Activated CD8-positive, alpha-beta memory T cell treated with anti-CD3 and anti-CD28 coated beads for 4 hours (primary cell): ENCODE measurements around the gene DIAPH1.

Source experiments
- DNase-seq, 2 donors: peaks; one replicate each; pipeline ENCODE4 v3.0.0-alpha.2; 2020; ENCODE audit warnings: low read depth in 2 of 2

DIAPH1 gene

DNA sequence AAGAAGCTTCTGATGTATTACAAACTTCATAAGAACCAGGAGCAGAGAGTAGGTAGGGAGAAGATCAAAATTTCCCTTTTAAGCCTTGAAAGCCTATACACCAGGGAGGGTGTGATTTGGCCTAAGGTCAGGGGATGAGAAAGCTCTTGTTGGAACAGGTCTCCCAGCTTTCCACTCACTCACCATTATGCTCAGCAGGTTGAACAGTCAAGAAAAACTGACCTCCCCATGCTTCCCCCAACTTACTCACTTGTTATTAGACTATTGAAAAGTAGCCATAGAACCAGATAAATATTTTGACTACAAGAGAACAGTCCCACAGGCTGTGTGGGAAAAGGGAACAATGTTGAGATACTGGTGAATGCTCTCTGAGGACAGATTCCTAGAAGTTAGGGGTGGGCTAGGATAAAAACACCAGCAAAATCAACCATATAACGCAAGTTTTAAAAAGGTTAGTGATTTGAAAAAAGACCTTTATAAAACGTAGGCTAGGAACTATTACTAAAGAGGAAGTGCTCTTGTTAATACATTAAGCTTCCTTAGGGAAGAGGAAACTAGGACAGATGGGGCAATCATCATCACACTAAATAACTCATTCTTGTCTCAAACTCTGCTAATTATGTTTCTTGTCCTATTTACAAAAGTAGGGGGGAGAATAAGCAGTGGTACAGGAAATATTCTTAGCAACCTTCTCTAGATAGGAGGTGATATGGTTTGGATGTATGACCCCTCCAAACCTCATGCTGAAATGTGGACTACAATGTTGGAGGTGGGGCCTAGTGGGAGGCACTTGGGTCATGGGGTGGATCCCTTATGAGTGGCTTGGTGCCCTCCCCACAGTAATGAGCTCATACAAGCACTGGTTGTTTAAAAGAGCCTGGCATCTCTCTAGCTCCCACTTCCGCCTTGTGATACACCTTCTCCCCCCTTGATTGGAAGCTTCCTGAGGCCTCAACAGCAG, 98.9 kb downstream of the DIAPH1 start:
- no peak for DNase-seq

DNA sequence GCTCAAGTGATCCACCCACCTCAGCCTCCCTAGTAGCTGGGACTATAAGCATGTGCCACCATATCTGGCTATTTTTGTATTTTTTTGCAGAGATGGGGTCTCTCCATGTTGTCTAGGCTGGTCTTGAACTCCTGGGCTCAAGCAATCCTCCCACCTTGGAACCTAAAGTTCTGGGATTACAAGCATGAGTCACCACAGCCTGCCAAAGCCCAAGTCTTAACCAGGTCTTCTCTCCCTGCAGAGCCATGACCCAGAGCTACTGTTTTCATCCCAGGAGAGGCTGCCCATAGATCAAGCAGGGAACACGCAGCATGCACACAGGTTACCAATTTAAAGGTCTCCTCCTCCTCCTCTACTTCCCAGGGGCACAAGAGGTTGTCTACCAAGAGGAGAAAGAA, 100.2 kb downstream of the DIAPH1 start:
- no peak for DNase-seq

DNA sequence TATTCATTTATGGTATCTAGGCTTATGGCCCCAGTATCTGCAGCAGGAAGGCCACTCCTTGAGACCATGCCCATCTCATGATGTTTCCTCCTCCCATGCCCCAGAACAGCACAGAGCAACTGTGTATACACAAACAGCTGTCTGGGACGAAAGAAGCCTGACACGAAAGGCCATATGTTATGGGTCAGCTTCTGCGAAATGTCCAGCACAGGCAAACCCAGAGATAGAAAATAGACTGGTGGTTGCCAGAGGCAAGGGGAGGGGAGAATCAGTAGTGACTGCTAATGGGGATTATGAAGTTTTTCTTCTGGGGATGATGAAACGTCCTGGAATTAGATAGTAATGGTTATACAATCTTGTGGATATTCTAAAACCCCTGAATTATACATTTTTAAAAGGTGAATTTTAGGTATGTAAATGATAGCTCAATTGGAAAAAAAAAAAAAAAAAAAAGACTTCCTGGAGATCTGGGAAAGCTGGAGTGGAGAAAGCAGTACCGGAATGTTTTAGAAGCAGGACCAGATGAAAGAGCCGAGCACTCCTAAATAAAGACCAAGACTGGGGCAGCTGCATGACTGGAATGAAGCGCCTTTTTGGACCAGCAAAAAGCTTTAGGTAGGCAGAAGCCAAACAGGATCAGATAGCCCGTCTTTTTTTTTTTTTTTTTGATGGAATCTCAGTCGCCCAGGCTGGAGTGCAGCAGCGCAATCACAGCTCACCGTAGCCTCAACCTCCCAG, 100.8 kb downstream of the DIAPH1 start:
- DNase-seq = no peak

DNA sequence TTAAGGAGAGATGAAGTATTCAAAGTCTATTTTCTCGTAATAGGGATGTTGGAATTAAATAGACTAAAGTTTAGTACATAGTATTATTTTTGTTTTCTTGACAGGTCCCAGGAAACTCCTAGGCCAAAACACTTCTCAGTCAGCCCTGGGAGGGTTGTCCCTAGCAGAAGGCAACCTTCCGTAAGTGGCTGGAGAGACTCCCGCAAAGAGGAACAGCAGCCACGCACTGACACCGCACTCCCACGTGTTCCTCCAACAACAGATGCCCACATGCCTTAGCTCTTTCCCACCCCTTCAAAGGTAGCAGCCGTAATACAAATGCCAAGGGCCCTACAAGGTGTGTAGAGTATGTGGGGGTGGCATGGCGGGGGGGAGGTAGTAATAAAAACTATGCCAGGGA, 101.5 kb downstream of the DIAPH1 start:
- no peak for DNase-seq

DNA sequence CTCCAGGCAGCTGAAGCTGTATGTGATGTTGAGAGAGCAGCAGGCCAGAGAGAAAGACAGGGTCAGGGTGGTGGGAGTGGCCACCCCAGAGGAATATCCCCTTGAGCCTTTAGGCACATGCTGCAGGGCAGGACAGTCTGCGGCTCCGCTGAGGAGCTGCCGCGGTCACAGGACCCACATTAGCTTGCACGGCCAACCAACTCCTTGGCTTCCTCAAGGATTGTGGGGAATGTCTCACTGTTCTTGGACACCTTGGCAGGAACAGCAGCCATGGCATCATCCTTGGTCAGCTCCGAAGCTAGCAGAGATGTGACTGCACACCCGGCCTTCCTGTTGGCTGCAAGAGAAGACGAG, 102.2 kb downstream of the DIAPH1 start:
- no peak for DNase-seq

DNA sequence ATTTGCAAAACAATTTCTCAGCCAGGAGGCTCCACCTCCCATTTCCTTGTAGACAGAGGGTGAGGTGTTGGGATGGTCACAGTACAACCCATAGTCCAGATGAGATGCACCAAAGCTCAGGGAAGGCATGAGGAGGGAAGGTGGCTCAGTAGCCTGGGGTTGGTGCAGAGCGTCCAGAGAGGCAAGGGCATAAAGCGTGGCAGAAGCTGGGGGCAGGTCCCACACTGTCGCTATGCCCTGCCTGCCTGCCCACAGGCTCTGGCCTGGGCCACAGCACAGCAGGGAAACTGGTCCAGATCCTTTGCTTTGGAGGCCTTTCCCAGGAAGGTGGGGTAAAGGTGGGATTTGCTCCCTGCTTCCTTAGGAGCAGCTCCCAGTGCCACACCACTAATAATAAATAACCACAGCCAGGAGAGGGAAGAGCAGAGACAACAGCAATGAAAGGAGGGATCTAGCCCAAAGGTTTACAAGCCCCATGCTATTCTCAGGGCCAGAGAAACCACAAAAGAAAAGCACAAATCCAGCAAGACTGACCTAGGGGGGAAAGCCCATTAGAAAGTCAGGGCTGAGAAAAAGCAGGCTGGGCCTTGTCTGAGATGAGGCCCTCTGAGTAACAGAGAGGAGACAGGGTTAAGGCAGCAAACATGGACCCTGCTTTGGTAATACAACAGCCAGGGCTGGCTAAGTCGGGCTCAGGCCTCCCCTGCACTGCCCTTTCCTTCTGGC, 102.7 kb downstream of the DIAPH1 start:
- no peak for DNase-seq

DNA sequence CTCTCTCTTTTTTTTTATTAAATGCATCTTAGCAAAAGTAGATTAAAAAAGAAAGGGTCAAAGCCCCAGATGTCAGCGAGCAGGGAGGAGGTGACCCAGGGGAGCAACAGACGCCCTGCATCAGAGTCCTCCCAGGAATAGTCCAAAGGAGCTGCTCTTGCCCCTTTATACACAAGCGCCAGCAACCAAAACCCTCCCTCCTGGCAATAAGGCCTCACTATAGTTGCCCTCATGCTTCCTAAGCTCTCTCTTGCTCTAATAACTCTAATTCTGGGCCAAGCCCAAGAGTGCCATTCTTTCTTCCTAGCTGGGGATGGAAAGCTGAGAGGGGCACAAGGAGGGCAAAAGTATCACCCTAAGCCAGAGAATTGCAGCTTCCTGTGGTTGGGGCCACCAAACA, 103.7 kb downstream of the DIAPH1 start:
- DNase-seq = no peak

DNA sequence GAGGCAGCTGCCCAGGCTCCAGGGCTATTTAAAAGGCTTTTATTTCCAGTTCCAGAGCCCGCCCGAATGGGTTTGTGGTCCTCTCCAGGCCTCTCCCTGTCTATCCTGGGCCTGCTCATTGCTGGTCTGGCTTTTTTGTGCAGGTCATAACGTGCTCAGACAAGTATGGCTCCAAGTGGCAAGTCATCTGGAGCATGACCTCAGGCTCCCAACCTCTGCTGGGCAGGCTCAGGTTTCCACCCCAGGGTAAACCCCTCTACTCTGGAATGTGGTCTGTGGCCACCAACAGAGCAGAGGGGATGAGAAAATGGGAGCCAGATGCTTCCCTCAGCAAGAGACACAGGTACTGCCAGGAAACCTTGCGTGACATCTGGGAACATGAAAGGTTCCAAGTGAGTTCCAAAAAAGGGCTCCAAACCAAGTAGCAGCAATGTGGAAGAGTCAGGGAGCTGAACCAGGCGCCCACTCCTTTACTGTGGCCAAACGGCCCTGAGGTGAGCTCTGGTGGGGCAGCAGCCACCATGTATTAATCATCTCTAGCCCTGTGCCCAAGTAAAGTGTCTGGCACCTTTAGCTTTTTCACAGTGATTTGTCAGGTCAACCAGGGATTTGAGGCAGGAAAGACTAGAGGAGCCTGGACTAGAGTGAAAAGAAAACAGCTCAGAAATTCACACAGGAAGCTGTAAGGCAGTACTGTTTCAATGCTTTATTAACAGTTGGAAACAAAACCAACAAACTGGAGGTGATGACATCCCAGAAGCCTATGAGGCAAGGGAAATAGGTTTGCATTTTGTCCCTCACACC, 104.3 kb downstream of the DIAPH1 start:
- DNase-seq = no peak

DNA sequence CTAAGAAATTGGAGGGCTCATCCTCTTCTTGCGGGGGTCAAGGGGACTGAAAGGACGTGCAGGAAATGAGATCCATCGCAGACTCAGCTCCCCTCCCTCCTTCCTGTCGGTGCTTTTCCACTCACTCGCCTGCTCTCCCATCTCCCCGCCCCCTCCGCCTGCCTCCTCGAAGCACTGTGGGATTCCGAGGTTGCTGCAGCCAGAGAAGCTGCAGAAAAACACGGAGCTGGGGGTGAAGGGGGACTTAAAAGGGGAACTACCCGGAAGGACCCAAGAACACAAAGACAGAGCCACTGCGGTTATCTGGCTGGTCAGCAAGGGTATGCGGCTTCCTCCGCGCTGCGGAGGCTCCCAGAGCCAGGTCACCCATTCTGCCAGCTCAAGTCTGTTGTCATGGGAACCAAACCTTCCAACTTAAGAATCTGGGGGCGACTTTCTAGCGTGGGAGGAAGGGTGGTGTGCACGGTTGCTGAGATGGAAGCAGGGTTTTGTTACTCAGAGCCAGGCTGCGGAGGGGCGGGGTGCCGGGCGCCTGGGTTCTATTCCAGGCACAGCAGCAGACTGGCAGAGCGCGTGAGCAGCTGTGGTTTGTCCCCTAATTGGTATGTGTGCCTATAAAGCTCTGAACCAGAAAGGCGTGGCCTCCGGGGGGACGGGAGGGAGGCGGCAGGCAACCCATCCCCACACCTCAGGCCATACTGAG, 105.0 kb downstream of the DIAPH1 start:
- DNase-seq = peak; percentile 40 to 68

DNA sequence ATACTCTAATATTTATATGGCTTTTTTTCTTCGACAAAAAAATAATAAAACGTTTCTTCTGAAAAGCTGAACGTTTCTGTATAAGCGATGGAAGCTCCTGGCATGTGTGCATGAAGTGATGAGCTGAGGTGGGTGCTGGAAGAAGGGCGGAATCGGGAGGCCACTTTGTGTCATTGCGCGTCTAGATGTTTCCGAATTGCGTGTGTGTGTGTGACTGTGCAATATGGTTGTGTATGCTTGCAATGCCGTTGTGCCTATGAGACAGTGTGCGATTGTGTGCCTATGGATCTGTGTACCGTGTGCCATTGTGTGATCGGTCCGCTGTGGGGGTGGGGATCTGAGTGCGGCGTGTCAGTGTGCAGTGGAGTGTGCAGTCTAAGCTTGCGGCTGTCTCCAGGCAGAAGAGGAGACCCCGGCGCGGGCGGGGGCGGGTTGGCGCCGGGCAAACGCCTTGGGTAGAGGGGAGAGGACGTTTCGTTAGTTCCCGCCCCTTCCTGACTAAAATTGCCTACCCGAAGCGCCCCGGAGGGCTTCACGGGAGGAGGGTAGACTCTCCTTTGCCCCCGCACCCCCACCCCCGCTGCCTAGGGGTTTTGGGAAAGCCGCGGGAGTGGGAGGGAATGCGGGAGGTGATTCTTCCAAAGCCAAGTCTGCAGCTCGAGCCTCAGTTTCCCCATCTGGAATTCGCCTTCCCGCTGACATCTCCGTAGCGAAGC, 105.7 kb downstream of the DIAPH1 start:
- no peak for DNase-seq

DNA sequence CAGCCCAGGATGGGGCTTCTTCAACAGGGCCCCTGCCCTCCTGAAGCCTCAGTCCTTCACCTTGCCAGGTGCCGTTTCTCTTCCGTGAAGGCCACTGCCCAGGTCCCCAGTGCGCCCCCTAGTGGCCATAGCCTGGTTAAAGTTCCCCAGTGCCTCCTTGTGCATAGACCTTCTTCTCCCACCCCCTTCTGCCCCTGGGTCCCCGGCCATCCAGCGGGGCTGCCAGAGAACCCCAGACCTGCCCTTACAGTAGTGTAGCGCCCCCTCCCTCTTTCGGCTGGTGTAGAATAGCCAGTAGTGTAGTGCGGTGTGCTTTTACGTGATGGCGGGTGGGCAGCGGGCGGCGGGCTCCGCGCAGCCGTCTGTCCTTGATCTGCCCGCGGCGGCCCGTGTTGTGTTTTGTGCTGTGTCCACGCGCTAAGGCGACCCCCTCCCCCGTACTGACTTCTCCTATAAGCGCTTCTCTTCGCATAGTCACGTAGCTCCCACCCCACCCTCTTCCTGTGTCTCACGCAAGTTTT, 106.3 kb downstream of the DIAPH1 start:
- peak; percentile 59 to 72 for DNase-seq

DNA sequence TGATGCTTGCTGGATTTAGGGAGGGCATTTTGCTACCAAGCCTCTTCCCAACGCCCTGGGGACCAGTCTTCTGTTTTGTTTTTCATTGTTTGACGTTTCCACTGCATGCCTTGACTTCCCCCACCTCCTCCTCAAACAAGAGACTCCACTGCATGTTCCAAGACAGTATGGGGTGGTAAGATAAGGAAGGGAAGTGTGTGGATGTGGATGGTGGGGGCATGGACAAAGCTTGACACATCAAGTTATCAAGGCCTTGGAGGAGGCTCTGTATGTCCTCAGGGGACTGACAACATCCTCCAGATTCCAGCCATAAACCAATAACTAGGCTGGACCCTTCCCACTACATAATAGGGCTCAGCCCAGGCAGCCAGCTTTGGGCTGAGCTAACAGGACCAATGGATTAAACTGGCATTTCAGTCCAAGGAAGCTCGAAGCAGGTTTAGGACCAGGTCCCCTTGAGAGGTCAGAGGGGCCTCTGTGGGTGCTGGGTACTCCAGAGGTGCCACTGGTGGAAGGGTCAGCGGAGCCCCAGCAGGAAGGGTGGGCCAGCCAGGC, 107.0 kb downstream of the DIAPH1 start:
- DNase-seq = no peak

DNA sequence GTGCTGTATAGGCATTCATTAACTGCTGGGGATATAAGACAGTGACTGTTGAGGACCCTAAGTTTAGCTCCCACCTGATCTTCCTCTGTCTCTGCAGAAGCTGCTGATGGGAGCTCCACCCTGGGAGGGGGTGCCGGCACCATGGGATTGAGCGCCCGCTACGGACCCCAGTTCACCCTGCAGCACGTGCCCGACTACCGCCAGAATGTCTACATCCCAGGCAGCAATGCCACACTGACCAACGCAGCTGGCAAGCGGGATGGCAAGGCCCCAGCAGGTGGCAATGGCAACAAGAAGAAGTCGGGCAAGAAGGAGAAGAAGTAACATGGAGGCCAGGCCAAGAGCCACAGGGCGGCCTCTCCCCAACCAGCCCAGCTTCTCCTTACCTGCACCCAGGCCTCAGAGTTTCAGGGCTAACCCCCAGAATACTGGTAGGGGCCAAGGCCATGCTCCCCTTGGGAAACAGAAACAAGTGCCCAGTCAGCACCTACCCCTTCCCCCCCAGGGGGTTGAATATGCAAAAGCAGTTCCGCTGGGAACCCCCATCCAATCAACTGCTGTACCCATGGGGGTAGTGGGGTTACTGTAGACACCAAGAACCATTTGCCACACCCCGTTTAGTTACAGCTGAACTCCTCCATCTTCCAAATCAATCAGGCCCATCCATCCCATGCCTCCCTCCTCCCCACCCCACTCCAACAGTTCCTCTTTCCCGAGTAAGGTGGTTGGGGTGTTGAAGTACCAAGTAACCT, 107.8 kb downstream of the DIAPH1 start:
- DNase-seq = no peak

DNA sequence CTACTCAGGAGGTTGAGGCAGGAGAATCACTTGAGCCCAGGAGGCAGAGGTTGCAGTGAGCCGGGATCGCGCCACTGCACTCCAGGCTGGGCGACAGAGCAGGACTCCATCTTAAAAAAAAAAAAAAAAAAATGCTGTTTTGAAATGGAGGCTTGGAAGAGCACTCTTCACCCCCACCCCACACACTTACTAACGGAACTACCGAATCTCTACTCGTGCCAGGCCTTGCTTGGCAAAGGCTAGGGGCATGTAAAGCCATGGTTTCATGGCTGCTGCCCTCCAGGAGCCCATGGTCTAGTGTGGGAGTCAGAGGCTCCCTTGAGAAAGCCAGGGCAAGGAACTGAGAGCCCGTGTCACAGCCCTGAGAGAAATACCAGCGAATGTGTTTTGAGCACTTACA, 108.6 kb downstream of the DIAPH1 start:
- no peak for DNase-seq

DNA sequence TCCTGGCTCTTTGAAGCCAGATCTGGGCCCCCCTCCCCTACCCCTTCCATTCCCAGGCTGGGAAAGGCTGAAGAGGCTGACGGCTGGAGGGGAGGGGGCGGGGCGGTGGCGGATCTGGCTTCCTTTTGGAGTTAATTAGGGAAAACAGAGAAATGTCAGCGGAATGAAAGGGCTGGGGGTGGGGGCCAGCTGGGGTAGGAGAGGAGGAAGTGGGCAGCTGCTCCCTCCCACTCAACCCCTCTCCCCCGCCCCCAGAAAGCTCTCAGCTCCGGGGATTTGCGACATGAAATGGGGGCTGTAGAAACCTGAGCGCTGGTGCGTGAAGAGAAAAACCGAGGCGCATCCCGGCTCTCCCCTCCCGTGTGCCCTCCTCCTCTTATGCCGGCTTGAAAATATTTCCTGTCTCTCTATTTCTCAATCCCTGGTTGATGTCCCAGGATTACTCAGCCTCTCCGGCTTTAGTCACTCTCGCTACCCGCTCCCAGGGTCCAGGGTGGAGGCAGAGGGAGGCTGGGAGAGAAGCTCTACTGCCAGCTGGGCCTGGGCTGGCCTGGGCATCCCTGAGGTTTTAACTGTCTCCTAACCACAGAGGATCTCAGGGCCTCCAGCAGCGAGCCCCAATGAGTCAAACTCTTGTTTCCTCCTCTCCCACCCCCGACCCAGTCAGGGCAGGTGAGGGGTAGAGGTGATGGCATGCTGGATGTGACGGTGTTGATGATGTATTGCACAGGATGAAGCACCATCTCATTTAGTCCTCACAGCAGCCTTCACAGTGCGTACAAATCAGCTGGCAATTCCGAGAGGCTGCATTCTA, 109.8 kb downstream of the DIAPH1 start:
- no peak for DNase-seq

DNA sequence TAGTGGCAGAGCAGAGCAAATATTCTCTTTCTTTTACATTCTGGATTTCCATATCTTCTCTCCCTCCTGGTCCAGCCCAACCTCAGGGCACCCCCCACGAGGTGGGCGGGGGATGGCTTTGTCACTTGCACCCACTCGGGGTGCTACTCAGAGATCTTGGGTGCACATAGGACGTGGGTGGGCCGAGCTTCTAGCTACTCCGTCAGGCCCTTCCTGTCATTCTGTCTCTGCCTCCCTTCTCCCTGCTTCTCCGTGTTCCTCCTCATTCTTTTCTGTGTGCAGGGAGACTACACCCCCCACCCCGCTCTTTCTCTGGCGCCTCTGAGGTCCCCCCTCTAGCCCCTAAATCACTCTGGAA, 110.4 kb downstream of the DIAPH1 start:
- DNase-seq = no peak

DNA sequence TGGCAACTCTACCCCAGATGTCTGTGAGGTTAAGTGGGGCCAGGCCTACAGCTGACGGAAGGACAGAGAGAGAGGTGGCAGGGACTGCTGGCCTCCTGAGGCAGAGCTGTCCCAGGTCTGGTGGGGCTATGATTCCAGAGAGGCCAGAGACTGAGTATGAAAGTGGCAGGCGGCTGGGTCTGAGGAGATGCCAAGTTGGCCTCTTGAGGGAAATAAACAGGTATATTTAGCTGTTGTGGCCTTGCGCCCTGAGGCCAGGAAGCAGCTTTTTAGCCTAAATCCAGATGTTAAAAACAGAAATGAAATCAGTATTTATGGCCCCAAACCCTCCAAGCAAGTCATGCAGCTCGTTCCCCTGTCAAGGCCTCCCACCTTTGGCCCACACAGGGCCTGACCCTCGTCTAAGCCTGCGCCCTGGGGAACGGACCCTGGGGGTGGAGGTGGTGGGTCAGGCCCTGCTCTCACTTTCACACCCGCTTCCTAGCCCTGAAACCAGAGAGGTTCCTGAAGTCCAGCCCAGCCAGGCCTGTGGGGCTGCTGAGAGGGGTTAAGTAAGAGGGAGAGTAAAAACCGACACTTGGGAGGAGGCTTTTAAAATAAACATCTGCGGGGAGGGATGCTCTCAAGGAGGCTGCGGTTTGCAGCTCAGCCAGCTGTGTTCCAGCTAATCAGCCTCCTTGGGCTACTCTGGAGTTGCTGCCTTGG, 111.3 kb downstream of the DIAPH1 start:
- DNase-seq = no peak
